NCI-H187 (cell line): ENCODE measurements around the gene PPP1R12C.

Experiments used
- DNase-seq, 2 experiments: peaks; one replicate each; lab custom pipeline; 2025; lab: John Stamatoyannopoulos, UW

PPP1R12C gene

DNA sequence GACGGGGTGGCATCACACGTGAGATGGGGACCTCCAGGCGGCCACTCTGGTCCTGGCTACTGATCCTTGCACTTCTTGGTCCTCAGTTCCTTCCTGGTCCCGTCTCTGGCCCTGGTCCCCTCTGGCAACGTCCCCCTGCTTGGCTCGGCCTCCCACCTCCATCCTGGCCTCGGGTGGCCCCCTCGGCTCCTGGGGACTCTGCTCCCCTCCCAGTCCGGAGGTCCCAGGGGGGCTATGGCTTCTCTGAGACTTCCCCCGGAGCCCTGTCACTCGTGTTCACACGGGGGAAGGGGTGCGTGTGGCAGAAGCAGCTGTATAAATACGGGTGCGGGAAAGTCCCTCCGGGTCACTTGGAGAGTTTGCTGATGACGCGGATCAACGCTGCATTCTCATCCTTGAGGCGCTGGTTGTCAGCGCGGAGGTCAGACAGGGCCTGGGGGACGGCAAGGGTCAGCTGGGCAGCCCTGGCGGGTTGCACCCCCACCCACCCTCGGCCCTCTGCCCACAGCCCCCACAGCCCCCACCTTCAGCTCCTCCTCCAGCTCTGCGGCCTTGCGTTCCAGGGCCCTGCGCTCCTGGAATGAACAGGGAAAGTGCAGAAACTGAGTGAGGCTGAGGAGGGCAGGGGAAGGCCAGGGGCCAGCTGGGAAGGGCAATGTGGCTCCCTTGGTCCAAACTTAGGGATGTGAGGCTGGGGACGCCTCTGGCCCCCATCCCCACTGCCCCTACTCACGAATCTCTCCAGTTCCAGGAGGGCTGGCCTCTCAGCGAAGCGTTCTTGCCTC, 26.1 kb downstream of the PPP1R12C start:
- DNase-seq = no peak

DNA sequence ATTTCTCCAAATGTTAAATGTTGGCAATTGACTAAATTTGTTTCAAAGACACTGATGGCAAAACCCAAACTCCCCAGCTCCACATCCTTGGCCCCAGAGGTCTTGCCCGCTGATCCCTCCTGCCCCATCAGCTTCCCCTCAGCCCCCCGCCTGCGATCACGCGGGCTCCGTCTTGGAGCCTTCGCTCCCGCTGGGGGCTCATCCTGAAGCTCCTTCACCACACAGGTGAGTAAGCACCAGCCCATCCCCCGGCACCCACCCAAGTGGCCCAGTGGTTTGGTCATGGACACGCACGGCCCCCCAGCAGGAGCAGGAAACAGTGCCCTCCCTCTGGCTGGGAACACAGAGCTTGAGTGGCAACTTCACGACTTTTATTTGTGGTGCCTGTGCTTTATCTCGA, 26.9 kb downstream of the PPP1R12C start:
- DNase-seq = no peak

DNA sequence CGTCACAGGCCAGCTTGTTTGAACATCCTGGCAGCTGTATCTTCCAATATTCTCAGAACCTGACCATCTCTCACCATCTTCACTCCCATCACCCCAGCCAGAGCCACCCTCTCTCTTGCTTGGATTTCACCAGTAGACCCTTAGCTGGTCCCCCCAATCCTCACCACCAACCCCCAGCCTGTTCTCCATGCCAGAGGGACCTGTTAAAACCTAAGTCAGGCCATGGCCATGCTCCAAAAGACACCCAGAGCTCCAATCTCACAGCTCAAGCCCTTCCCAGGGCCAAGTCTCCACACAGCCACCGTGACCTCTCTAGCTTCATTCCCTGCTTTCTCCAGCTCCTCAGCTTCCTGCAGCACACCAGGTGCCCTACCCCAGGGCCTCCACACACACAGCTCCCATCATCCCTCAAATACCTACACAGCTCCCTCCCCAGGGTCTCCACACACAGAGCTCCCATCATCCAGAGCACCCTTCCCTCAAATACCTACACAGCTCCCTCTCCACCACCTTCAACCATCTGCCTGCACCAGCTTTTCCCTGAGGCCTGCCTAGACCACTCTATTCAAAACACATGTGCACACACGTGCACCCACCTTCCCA, 28.0 kb downstream of the PPP1R12C start:
- no peak for DNase-seq

DNA sequence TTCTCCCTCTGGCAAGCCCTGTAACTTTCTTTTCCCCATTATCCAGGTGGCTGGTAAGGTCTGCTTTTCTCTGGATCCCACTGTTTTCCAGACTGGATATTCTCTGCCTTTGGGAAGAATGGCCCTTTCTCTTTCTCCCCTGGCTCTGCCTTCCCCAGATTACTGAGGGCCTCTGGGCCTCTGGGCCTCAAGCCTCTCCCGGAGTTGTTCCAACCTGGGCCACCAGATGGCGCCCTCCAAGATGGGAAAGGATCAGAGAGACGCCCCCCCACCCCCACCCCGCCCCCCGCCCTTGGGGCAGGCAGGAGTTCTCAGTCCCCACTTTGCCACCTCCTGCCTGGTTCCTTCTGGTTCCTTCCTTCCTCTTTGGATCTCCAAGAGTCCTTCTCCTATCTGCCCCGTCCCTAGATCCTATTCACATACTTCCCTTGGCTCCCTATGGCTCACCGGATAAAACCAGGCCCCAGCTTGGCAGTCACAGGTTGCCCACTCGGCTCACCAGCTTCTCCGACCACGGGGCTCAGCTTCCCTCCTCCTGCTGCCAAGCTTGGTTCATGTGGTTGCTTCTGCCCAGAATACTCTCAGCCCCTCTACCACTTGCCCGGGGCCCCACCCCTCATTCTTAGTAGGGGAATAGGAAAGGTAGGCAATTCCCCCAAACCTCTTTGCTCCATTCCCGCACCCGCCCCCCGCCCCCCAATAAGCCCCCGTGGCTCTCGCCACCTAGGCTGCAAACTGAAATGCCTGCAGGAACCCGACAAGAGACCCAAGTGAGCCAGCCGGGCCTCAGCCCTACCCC, 28.7 kb downstream of the PPP1R12C start:
- DNase-seq = peak; percentile 43 to 58

DNA sequence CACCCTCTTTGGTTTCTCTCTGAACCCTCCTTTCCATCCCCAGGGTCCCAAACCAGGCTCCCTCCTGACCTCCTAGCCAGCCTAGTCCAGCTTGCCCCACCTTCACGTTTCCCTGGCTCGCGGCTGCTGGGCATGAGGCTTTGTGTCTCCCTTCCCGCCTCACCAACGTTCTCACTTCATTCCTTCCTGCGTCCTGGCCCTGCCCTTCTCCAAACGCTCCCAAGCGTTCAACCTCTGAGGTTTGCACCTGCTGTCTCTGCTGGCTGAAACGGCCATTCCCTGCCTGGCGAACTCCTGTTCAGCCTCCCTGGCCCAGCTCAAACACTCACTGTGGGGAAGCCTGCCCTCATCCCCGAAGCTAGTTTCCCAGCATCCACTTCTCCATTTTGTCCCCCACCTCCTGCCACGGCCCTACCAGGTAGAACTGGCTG, 29.4 kb downstream of the PPP1R12C start:
- DNase-seq = no peak

DNA sequence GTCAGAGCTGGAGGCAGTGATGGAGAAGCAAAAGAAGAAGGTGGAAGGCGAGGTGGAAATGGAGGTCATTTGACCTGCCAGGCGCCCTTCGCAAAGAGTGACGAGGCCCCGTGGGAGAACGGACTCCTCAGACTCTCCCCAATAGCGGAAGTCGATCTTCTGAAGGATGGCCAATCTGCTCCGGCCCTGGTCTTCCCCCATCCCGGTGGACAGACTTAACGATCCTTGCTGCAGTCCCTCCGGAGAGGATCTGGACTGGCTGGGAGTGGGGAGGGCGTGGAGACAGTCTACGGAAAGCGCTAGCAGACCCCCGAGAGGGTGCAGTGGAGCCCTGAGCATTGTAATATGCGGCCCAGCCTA, 29.9 kb downstream of the PPP1R12C start:
- DNase-seq = no peak

DNA sequence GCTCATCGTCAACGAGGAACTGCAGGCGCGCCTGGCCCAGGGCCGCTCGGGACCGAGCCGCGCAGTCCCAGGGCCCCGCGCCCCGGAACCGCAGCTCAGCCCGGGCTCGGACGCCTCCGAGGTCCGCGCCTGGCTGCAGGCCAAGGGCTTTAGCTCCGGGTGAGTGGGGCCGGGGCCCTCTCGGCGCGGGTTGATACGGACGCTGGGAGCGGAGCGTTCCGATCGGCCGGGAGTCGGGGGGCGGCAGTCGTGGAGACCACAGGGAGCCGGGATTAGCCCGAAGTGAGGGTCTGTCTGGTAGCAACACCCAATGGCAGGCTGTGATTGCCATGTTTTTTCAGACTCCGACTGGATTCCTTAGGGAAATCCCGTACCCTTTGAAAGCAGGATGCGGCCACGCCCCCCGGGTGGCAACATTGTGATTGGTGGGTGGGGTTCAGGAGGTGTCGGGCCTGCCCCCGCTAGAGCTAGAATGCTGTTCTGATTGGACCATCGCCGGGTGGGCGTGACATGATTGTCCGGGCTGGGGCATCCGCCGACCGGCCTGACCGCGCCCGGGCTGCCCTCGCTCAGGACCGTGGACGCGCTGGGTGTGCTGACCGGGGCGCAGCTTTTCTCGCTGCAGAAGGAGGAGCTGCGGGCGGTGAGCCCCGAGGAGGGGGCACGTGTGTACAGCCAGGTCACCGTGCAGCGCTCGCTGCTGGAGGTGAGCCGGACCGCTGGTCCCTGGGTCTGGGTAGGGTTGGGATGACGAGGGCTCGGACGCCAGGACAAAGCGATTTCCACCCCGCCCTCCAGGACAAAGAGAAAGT, 30.5 kb downstream of the PPP1R12C start:
- peak; percentile 53 to 71 for DNase-seq

DNA sequence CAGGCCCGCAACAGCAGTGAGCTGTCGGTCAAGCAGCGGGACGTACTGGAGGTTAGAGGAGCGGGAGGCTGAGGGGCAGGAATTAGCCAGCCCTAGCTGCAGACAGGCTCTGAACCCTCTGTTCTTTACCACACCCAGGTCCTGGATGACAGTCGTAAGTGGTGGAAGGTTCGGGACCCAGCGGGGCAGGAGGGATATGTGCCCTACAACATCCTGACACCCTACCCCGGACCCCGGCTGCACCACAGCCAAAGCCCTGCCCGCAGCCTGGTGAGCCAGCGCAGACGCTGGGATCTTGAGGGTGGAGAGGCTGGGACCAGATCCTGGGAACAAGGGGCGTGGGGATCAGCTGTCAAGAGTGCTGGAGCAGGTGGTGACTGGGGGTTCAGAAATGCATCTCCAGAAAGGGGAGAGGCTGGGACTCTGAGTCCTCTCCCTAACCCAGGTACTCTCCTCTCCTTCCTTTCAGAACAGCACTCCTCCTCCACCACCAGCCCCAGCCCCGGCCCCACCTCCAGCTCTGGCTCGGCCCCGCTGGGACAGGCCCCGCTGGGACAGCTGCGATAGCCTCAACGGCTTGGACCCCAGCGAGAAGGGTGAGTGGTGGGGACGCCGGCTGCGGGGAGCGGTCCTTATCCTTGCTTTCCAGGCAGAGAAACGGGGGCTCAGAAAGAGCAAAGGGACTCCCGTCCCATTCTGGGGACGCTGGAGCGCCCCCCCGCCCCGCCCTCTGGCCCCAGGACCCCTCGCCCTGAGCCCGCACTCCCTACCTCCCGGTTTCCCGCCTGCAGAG, 31.3 kb downstream of the PPP1R12C start:
- DNase-seq = no peak

DNA sequence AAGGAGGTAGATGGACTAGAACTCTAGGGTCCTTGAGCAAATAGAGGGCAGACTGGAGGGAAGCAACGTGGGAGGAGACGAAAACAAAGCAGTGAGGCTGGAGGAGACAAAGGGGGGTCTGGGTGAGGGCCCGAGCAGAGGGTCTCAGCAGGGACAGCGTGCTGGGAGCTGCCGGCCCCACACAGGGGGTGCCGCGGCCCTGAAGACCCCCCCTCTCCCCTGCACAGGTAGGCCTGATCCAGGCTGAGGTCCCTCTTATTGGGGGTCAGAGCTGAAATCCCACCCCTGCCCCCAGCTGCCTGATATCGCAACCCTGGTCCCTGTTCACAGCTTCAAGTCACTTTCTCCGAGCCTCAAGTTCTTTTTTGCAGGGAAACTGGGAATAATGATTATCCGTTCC, 33.0 kb downstream of the PPP1R12C start:
- DNase-seq = no peak

DNA sequence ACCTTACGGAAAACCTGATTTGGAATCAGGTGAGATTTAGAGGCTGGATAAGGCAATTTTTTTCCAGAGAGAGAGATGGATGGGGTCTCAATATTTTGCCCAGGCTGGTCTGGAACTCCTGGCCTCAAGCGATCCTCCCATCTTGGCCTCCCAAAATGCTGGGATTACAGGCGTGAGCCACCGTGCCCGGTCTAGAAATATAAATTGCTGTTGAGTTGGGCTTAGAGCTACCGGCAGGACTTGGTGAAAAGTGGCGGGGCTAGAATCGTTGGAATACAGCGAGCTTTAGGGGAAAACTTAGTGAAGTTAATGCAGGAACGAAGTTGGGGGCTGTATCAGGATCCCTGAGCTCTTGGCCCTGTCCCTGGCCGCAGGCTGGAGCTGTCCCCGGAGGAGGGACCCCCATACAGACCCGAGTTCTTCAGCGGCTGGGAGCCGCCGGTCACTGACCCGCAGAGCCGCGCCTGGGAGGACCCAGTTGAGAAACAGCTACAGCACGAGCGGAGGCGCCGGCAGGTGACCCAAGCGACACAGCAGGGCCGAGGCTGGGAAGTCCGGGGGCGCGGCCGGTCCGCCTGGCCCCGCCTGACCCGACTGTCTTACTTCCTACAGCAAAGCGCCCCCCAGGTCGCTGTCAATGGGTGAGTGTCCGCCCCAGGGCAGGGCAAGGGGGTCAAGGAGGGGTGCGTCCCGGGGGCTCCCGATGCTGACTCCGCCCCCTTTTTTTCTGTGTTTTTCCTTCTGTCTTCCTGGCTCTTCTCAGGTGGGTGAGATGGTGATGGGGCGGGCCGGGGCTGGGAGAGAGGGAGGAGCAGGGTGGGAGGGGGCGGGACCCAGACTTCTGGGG, 34.2 kb downstream of the PPP1R12C start:
- DNase-seq = no peak

DNA sequence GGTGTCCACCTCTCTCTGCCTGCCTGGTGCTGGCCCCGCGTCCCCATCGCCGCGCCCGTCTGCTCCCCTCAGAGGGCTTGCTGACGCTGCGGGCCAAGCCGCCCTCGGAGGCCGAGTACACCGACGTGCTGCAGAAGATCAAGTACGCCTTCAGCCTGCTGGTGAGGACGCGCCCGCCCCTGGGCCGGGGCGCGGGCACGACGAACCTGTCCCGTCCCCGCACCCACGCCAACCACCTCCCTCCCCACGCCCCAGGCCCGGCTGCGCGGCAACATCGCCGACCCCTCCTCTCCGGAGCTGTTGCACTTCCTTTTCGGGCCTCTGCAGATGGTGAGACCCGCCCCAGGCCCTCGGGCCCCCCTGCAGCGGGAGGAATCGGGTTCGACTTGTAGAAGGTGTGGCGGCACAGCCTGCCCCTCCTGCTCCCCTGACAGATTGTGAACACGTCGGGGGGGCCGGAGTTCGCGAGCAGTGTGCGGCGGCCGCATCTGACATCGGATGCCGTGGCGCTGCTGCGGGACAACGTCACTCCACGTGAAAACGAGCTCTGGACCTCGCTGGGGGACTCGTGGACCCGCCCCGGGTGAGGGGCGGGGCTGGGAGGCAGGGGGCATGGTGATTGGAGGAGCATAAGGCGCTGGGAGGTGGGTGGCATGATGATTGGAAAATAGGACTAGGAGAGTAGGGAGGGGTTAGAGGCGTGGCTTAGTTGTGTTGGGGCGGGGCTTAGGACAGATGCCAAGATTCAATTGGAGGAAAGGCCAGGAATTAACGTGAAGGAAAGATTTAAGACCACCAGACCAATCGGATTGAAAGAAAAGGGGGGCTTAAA, 35.2 kb downstream of the PPP1R12C start:
- no peak for DNase-seq

DNA sequence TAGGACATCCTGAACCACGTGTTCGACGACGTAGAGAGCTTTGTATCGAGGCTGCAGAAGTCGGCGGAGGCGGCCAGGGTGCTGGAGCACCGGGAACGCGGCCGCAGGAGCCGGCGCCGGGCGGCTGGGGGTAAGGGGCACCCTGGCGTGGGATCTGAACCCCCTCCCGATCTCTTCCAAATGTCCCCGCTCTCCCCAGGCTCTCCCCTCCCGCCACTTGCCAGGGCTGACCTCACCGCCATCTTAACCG, 35.7 kb downstream of the PPP1R12C start:
- DNase-seq = no peak

DNA sequence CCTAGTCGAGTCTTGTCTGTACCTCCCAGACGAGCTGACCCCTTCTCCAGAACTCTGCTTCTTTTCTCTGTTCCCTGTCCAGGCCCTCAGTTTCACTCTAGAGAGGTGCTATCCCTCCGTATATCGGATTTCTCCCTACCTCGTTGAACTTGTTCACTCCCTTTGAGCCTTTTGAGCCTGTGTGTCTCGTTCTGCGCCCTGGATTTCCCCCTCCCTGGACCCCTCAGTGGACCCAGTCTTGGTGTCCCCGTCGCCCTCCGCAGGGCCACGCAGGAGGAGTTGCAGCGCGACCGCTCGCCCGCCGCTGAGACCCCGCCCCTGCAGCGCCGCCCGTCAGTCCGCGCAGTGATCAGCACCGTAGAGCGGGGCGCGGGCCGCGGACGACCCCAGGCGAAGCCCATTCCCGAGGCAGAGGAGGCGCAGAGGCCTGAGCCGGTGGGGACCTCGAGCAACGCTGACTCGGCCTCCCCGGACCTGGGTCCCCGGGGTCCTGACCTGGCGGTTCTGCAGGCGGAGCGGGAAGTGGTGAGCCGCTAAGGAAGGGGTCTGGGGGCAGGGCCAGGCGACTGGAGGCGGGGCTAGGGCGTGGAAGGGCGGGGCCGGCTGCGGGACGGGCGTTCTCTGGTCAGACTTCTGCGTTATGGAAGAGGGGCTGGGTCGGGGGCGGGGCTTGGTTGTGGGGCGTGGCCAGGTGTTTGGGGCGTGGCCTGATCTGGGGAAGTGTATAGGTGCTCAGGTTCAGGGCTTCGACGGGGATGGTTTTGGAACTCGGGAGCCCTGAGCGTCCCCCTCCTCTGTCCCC, 36.3 kb downstream of the PPP1R12C start:
- peak; percentile 54 to 57 for DNase-seq

DNA sequence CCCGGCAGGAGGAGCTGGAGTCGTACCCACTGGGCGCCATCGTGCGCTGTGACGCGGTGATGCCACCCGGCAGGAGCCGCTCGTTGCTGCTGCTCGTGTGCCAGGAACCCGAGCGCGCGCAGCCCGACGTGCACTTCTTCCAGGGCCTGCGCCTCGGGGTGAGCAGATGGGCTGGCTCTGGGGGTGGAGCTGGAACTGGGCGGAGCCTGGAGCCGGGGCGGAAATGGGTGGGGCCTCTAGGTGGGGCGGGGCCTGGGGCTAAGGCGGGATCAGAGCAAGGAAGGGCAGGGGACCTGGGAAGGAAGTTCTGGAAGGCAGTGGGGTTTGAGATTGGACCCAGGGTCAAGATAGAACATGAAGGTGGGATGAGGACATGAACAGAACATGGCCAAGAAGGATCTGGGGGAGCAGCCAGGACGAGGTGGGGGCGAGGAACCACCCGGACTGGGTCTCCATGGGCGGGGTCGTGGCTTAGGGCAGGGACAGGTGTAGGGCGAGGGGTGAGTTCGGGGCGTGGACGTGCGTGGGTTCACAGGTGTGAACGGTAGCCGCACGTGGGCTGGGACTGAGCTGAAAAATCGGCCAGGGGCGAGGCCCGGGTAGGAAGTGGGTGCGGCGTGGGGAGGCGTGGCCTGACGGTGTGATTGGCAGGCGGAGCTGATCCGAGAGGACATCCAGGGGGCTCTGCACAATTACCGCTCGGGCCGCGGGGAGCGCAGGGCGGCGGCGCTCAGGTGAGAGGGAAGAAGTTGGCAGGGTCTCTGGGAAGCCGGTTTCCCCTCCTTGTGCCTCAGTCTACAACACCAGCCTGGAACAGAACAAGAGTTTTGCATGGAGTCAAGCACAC, 37.1 kb downstream of the PPP1R12C start:
- peak; percentile 63 to 71 for DNase-seq

DNA sequence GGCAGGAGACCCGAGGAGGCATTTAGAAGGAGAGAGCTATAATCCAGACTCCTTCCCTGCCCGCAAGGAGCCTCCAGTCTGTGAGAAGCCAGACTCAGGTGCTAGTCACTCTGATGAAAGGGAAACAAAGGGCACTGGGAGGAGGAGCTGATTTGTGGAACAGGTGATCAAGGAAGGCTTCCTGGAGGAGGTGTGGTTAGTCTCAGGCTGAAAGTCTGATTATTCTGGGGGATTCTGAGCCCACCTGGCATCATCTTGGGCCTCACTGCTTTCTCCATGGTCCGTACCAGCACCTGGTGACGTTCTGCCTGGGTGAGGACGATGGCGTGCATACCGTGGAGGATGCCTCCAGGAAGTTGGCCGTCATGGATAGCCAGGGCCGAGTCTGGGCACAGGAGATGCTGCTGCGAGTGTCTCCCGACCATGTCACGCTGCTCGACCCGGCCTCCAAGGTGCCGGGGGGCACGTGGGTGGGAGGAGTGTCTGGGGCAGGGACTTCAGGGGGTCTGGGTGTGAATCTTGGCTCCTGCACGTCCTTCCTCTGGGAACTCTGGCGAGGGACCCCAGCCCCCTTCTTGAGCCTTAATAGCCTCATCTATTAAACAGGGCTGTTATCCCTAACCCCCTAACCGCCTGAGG, 37.9 kb downstream of the PPP1R12C start:
- DNase-seq = no peak

DNA sequence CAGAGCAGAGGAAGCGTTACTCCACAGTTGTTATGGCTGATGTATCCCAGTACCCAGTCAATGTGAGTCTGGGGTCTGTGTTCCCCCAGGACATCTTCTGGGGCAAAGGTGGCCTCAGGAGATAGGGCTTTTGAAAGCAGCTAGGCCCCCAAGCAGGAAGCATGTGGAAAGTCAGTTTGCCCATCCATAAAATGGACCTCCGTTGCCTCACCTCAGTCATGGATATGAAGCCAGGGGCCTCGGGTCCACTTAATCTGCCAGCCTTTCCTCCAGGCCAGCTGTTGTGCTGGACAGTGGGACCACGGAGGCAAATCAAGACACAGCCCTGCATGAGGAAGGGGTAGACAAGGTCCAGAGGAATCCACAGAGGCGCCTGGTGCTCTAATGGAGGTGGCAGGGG, 38.4 kb downstream of the PPP1R12C start:
- no peak for DNase-seq

DNA sequence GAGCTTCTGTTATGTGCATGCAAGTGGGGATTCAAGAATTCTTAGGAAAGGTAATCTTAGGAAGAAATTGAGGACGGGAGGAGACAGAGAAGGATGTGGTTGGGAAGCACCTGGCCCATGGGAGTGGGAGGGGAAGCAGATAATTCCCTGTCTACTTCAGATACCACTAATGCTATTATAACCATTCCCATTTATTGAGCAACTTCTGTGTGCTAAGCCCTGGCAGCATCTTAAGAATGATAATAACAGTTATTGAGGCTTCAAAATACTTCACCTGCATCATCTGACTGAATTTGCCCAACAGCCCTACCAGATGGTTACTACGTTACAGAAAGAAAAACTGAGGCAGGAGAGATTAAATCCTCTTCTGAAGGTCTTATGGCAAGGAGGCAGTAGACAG, 40.3 kb downstream of the PPP1R12C start:
- no peak for DNase-seq

DNA sequence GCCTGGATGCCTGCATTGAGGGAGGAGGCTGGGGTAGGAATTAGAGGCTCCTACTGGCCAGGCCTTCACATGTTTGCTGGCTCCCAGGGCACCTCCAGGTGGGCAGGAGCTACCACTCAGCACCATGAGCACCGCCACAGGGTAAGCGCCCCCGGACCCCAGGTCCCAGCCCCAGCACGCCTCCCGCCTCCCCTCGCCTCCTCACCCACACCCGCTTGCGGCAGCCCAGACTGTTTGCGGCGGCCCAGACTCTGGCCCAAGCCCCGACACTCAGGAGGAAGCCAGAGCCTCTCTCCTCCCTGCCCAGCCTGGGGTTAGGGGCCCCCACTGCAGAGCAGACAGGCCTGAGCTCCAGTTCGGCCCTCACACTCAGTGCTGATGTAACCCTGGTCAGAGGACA, 41.1 kb downstream of the PPP1R12C start:
- no peak for DNase-seq
